ENCODE data around the gene RPS6KB2. TPM values are rescaled to one million over a fixed set of nuclear protein-coding genes. Genes with fewer than 3 reads are reported as not detected.

The RPS6KB2 gene
- total RNA-seq, 2 experiments from 2014 or later, result 54.8 to 57.4 TPM

DNA sequence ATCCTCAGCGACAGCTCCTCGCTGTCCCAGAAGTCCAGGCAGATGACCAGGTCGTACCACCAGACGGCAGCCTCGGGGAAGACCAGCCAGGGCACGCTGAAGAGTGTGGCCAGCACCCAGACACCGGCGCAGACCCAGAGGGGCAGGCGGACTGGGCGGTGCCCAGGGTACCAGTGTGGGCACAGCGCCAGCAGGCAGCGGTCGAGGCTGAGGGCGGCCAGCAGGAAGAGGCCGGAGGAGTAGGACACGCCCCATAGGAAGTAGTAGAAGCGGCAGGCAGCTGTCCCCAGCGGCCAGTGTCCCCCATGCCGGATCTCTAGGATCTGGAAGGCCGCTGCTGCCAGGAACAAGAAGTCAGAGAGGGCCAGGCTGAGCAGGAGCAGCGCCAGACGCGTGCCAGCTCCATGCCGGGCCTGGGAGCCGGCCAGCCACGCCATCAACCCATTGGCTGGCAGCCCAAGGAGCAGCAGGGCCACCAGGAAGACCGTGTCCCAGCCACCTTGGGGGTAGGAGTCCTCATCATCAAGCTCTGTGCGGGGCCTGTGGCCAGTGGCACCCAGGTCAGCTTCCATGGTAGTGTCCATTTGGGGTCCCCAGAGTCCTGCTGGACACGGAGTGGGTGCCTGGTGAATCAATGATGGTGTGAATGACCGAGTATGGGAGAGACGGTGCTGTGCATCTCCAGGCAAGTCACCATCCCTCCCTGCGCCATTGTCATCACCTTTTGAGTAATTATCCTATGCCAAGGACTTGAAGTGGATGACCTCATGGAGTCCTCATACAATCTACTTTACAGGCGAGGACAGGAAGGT, 24.1 kb downstream of the RPS6KB2 start, which contains the start of gene GPR152:
Gene GPR152, minus strand, starts transcription at position 589 of the 812 bp plus-strand sequence. Its CDS starts 5 bp downstream, at position 584.
- Mint-ChIP-seq H3K4me3 (no peak within 1 kb of the TSS), H3K27me3 (no peaks in the 10 kb centered on the region), H3K9me3 (no peaks in the 10 kb centered on the region), H3K4me1 (ENCODE audit: low read depth) (peaks cover 17% of the 10 kb centered on the region), H3K27ac (no peak within 1 kb of the TSS), H3K36me3 (ENCODE audit: low read depth) (no peaks in the 10 kb centered on the region)
- intact Hi-C loops (cut with micrococcal nuclease), result no loop called here
- ChIA-PET POLR2A (interaction anchor here (0.6 to 2.2 kb wide), 7 partner anchors 9 to 45 kb away, joined by 3 to 11 read pairs (median 3); partner anchors contain the start of gene PTPRCAP), CTCF (interaction anchor here (1.2 kb wide), 1 partner anchor 70 kb away, joined by 3 read pairs; no protein-coding TSS in a partner anchor)
- TF ChIP-seq, protein P1, sequence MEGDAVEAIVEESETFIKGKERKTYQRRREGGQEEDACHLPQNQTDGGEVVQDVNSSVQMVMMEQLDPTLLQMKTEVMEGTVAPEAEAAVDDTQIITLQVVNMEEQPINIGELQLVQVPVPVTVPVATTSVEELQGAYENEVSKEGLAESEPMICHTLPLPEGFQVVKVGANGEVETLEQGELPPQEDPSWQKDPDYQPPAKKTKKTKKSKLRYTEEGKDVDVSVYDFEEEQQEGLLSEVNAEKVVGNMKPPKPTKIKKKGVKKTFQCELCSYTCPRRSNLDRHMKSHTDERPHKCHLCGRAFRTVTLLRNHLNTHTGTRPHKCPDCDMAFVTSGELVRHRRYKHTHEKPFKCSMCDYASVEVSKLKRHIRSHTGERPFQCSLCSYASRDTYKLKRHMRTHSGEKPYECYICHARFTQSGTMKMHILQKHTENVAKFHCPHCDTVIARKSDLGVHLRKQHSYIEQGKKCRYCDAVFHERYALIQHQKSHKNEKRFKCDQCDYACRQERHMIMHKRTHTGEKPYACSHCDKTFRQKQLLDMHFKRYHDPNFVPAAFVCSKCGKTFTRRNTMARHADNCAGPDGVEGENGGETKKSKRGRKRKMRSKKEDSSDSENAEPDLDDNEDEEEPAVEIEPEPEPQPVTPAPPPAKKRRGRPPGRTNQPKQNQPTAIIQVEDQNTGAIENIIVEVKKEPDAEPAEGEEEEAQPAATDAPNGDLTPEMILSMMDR (IDR thresholded peaks at IDR 0.05), result no peak
- no peak for DNase-seq
- ATAC-seq, result no peak

DNA sequence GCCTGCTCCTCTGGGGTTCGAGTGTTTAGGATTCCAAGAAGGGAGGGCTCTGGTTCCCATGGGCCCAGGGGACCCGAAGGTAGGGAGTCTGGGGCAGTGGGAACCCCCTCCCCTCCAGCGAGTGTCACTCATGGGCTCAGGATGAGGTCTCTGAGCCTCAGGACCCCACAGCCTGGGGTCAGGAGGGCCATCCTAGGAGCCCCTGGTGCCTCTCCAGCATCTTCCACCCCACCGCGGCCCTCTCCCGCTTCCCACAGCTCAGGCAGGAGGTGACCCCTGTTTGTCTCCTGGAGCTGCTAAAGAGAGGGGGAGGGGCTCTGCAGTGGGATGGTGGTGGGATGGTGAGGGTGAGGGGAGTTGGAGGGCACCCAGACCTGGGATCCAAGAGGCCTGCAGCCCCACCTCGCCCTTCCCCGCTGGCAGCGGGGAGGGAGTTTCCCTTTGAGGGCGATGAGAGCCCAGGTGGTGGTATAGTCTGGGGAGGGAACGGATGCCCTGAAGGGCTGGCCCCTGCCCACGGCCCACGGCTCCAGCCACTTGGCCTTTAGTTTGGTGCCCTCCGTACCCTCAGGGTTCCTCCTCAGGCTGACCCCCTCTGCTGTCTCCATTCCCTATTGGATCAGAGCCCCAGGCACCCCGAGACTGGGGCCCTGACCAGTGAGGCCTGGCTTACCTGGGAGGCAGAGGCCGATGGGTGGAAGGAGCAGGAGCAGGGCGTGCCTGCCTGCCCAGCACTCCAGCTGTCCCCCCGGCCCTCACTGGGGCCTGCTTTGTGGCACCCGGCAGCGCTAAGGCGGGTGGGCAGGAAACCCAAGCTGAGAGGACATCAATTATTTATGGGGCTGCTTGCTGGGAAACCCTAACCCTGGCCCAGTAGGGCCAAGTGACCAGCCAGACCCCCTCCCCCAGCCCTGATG, 25.8 kb downstream of the RPS6KB2 start:
- ChIA-PET POLR2A (interaction anchor here (0.9 to 1.8 kb wide), 3 partner anchors 14 to 214 kb away, joined by 3 to 8 read pairs (median 6); no protein-coding TSS in a partner anchor), CTCF (no interaction called here)
- Mint-ChIP-seq H3K9me3 (no peaks in the 10 kb centered on the region), H3K36me3 (ENCODE audit: low read depth) (no peaks in the 10 kb centered on the region), H3K4me1 (ENCODE audit: low read depth) (peaks cover 9% of the 10 kb centered on the region), H3K27ac (no peak overlapping the region), H3K27me3 (no peaks in the 10 kb centered on the region), H3K4me3 (no peak overlapping the region)
- no peak for ATAC-seq
- intact Hi-C loops (cut with micrococcal nuclease), result no loop called here
- TF ChIP-seq, protein P1 (IDR thresholded peaks at IDR 0.05), result no peak
- DNase-seq, result no peak

DNA sequence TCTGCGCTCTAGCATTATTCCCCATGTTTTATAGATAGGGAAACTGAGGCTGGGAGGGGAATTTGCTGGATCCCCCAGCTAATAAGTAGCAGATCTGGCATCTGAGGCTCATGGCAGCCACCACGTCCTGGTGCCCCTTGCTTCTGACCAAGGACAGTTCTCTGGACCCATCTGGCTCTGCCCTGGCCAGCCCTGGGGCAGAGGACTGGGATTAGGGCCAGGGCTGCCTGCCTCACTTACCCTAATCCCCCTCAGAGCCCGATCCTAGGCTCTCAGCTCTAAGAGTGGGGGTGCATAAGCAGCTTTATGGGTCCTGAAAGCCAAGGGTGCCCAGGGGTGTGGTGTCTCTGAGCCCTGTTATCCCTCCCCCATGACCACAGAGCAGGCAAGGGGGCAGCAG, 26.8 kb downstream of the RPS6KB2 start, which contains the start of gene CABP4:
Gene CABP4, plus strand, starts transcription at position 301 of the 400 bp plus-strand sequence. Its CDS starts 70 bp downstream, at position 371.
- no peaks in the 10 kb centered on the region for H3K36me3 Mint-ChIP-seq (ENCODE audit: low read depth)
- intact Hi-C loops (cut with micrococcal nuclease), result no loop called here
- peaks cover 4% of the 10 kb centered on the region for H3K4me1 Mint-ChIP-seq (ENCODE audit: low read depth)
- no peaks in the 10 kb centered on the region for H3K9me3 Mint-ChIP-seq
- H3K27me3 Mint-ChIP-seq, result no peaks in the 10 kb centered on the region
- no peak within 1 kb of the TSS for H3K4me3 Mint-ChIP-seq
- ChIA-PET CTCF (no interaction called here), POLR2A (interaction anchor here (0.9 to 1.8 kb wide), 3 partner anchors 13 to 215 kb away, joined by 3 to 8 read pairs (median 6); no protein-coding TSS in a partner anchor)
- DNase-seq (no peak), ATAC-seq (no peak)
- no peak within 1 kb of the TSS for H3K27ac Mint-ChIP-seq
- TF ChIP-seq, protein P1 (IDR thresholded peaks at IDR 0.05), result no peak

DNA sequence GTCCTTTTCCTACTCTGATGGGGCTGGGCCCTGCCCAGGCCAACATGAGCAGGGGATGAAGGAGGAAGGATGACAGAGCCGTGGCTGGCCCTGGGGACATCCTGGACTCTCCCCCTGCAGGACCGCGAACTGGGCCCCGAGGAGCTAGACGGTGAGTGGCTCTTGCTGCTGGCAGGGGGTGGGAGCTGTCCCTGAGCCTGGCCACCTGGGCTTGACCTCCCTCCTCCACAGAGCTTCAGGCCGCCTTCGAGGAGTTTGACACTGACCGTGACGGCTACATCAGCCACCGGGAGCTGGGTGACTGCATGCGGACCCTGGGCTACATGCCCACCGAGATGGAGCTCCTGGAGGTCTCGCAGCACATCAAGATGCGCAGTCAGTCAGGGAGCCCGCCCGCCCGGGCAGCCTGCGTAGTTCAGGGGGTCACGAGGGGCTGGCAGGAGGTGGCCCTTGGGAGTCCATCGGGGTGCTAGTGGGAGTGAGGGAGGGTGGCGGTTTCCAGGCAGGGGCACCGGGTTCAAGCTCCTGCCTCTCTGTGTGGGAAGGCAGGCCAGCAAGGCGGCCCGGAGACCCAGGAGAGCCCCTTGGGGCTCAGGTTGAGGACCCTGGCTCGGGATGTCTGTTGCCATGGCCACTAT, 27.9 kb downstream of the RPS6KB2 start:
- TF ChIP-seq, protein P1 (IDR thresholded peaks at IDR 0.05), result no peak
- Mint-ChIP-seq H3K9me3 (no peaks in the 10 kb centered on the region), H3K4me3 (no peak overlapping the region), H3K27ac (no peak overlapping the region), H3K27me3 (no peaks in the 10 kb centered on the region), H3K36me3 (ENCODE audit: low read depth) (no peaks in the 10 kb centered on the region), H3K4me1 (ENCODE audit: low read depth) (no peaks in the 10 kb centered on the region)
- DNase-seq (no peak), ATAC-seq (no peak)
- POLR2A ChIA-PET, result interaction anchor here (0.9 to 1.5 kb wide), 4 partner anchors 9 to 29 kb away, joined by 3 to 6 read pairs (median 3); partner anchors contain the start of gene PTPRCAP
- CTCF ChIA-PET, result no interaction called here
- intact Hi-C loops (cut with micrococcal nuclease), result no loop called here

All from activated CD8-positive, alpha-beta T cell treated with anti-CD3 and anti-CD28 coated beads for 36 hours (primary cell).